Measurements from ENCODE around the gene SLC25A6.
"Not testable (repeated sequence)": the region's sequence is repeated elsewhere in the genome, so short reads cannot be mapped to it uniquely, and the experiment has no call there.

Gene SLC25A6

DNA sequence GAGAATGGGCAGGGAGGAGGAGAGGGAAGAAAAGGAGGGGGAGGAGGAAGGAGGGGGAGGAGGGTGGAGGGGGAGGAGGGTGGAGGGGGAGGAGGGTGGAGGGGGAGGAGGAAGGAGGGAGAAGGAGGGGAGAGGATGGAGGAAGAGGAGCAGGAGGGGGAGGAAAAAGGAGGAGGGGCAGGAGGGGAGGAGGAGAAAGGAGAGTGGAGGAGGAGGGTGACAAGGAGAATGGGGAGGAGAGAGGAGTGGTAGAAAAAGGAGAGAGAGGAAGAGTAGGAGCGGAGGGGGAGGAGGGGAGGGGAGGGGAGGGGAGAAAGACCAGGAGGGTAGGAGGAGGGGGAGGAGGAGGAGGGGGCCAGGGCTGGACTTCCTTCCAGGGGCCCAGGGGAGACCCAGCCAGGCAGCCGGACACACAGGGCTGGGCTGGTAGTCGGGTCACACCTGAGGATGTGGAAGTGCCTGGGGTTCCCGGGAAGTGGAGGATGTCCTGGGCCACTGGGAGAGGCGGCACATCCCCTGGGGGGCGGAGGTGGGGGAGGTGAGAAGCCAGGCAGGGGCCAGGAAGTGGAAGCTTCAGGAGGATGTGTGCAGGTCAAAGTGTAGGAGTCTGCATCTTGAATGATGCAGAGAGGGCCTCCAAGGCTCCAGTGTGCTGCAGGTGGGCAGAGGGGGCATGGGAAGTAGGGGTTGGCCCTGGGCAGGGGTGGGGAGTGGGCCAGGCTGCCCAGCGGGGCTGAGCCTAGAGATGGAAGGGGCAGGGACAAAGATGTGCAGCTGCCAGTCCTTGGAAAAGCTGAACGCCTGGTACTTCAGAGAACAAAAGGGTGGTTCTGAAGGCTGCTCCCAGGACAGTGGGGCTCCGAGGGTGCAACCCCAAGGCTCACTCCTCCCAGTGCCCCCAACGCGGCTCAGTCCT lies 36.5 kb downstream of the SLC25A6 start:
- DNase-seq (ENCODE audit: low spot score) (no peak), FAIRE-seq (no peak)

DNA sequence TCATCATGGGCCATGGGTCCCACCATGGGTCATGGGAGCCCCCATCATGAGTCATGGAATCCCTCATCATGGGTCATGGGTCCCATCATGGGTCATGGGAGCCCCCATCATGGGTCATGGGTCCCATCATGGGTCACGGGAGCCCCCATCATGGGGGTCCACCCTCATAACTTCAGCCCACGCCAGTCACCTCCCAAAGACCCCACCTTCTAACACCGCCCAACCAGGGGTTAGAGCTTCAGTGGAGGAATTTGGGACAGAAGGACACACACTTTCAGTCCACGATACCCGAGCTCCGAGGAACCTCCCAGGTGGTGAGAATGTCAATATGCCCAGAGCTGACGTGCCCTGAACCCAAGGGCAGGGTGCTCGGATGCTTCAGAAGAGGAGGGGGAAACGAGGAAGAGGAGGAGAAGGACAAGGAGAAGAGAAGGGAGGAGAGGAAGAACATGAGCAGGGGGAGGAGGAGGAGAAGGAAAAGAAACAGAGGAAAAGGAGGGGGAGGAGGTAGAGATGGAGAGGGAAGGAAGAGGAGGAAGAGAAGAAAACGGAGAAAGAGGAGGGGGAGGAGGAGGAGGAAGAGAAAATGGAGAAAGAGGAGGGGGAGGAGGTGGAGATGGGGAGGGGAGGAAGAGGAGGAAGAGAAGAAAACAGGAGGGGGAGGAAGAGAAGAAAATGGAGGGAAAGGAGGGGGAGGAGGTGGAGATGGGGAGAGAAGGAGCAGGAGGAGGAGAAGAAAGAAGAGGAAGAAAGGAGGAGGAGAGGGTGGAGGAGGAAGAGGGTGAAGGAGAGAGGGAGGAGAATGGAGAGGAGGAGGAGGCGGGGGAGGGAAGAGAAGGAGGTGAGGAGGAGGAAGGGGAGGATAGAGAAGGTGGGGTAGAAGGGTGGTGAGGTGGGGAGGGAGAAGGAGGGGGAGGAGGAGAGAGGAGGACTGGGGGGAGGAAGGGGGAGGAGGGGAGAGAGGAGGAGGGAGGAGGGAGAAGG lies 37.6 kb downstream of the SLC25A6 start:
- DNase-seq (ENCODE audit: low spot score) = no peak
- FAIRE-seq = no peak

DNA sequence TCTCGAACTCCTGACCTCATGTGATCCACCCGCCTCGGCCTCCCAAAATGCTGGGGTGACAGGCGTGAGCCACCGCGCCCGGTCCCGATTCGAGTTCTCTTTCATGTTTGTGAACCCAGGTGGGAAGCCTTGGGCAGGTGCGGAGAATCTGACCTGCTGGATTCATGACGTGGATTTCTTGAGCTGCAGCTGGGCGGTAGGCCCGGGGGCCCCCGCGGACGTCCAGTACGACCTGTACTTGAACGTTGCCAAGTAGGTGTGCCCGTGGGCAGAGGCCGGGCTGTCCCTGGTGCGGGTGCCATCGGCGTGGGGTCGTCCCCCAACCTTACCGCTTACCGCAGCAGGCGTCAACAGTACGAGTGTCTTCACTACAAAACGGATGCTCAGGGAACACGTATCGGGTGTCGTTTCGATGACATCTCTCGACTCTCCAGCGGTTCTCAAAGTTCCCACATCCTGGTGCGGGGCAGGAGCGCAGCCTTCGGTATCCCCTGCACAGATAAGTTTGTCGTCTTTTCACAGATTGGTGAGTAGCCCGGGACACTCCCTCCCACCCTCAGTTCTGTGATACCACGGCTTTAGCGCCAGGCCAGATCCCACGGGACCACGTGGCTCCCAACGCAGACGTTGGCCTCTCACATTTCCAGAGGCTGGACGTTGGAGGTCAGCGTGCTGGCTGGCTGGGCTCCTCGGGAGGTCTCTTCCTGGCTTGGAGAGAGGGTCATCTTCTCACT lies 39.8 kb downstream of the SLC25A6 start:
- FAIRE-seq (no peak), DNase-seq (ENCODE audit: low spot score) (no peak)

DNA sequence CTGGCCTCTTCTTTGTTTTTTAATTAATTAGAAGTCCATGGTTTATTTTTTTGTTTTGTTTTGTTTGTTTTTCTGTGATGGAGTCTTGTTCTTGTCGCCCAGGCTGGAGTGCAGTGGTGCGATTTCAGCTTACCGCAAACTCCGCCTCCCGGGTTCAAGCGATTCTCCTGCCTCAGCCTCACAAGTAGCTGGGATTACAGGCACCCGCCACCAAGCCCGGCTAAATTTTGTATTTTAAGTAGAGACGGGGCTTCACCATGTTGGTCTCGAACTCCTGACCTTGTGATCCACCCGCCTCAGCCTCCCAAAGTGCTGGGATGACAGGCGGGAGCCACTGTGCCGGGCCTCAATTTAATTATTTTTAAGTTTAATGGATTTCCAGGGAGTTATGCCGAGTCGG lies 42.3 kb downstream of the SLC25A6 start:
- FAIRE-seq; DNase-seq (ENCODE audit: low spot score): not testable (repeated sequence)

DNA sequence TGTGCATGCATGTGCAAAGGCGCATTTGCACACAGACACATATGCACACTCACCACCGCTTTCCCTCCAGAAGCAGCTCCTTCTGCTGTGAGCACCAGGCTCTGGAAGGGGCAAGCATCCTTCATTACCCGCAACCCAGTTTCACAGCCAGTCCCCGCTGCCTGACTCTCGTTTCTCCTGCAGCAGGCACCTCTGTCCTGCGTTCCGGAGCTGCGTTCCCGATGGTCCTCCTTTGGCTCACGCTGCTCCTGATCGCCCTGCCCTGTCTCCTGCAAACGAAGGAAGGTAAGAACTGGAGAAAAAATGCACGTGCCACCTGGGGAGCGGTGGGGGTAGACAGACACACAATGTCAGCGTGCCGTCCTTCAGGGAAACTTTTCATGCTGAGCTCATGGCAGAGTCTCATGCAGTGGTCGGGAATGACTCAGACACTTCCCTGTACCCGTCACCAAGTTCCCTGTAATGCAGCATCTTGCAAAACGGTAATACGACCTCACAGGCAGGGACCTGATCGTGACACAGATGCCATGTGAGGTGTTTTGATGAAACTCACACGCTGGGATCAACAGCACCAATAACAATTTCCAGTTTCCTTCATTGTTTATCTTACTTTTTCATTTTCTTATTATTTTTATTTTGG lies 50.2 kb downstream of the SLC25A6 start:
- DNase-seq (ENCODE audit: low spot score) (no peak), FAIRE-seq (no peak)

DNA sequence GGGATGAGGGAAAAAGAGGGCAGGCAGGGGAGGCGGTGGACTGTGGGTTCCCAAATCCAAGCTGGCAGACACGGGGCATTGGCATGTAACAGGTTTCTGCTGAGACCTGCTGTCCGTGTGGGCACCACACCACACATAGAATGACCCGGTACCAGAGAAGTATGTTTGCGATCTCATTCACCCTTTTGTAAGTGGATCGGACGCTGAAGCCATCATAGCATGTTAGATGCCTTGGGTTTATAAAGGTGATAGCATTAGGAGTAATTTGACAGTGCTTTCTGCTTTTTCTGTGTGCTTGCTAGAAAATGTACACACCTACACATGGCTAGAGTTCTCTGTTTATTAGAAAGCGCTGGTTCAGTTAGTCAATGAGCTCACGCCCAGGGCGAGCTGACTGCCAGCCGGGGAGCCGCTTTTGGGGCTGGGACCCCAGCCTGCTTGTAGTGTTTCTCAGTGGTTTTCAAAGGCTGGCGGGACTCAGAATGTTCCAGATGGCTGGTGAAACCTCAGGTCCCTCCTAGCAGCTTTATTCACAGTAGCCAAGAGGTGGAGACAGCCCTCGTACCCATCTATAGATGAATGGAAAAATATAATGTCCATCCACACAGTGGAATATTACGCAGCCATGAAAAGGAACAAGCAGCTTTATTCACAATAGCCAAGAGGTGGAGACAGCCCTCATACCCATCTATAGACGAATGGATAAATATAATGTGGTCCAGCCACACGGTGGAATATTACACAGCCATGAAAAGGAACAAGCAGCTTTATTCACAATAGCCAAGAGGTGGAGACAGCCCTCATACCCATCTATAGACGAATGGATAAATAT lies 54.7 kb downstream of the SLC25A6 start:
- no peak for DNase-seq (ENCODE audit: low spot score)

DNA sequence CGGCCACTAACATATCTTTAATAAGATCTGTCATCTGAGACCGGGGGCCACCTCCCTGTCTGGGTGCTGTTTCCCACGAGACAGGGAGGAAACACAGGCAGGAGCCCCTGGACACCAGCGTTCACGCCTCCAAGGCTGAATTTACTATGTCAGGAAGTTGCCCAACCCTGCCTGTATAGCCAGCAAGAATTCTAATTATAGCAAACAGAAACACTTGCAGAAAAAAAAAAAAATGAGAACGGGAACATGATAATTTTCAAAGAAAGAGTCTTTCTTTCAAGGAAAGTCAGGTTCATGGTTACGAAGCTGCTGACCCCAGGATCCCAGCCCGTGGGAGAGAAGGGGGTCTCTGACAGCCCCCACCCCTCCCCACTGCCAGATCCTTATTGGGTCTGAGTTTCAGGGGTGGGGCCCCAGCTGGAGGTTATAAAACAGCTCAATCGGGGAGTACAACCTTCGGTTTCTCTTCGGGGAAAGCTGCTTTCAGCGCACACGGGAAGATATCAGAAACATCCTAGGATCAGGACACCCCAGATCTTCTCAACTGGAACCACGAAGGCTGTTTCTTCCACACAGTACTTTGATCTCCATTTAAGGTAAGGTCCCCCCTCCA lies 55.5 kb downstream of the SLC25A6 start, which contains the start of gene IL3RA:
IL3RA (plus strand) TSS at position 455 of the 613 bp plus-strand sequence. CDS start 4,981 bp downstream, outside the sequence.
- FAIRE-seq = no peak
- no peak for DNase-seq (ENCODE audit: low spot score)

More for the DNA sequence above, 54.7 kb downstream of the SLC25A6 start:
- no peak for FAIRE-seq
